HG03097 (cell line): ENCODE results near the gene ADAD1.
"Not testable (repeated sequence)": the region's sequence is repeated elsewhere in the genome, so short reads cannot be mapped to it uniquely, and the experiment has no call there.

ENCODE experiments used
- ATAC-seq: cut with Tn5 transposase; IDR thresholded peaks from one replicate; pipeline ENCODE4 v1.9.1; 2021; ENCODE audit not compliant: unreplicated experiment, low FRiP score

The ADAD1 gene

GRCh38 chr4:122378711-122379110 lies at the start of gene ADAD1:
TSS of gene ADAD1 (plus strand) at chr4:122379011. CDS start at chr4:122380070, 1,059 bp downstream.
- ATAC-seq: no peak

- no peak for ATAC-seq
Measured at GRCh38 chr4:122329876-122330565, 48.8 kb upstream of the ADAD1 start.

GRCh38 chr4:122331195-122331594 lies 47.6 kb upstream of the ADAD1 start:
- no peak for ATAC-seq

- ATAC-seq: no peak
Measured at GRCh38 chr4:122334828-122335227, 44.0 kb upstream of the ADAD1 start.

GRCh38 chr4:122341886-122342285 lies 36.9 kb upstream of the ADAD1 start:
- ATAC-seq: no peak

- ATAC-seq: no peak
Measured at GRCh38 chr4:122346036-122346435, 32.8 kb upstream of the ADAD1 start.

- ATAC-seq: no peak
Measured at GRCh38 chr4:122346503-122346902, 32.3 kb upstream of the ADAD1 start.

- no peak for ATAC-seq
Measured at GRCh38 chr4:122356317-122356808, 22.4 kb upstream of the ADAD1 start.

GRCh38 chr4:122360754-122361153 lies 18.1 kb upstream of the ADAD1 start:
- ATAC-seq: no peak

GRCh38 chr4:122364700-122365404 lies 14.0 kb upstream of the ADAD1 start:
- no peak for ATAC-seq

- not testable (repeated sequence) for ATAC-seq
Measured at GRCh38 chr4:122368786-122369185, 10.0 kb upstream of the ADAD1 start.

GRCh38 chr4:122377352-122377751 lies 1.5 kb upstream of the ADAD1 start:
- no peak for ATAC-seq

GRCh38 chr4:122379239-122379638 lies 428 bp downstream of the ADAD1 start:
- no peak for ATAC-seq

GRCh38 chr4:122383341-122383740 lies 4.5 kb downstream of the ADAD1 start:
- no peak for ATAC-seq

- ATAC-seq: no peak
Measured at GRCh38 chr4:122384245-122384644, 5.4 kb downstream of the ADAD1 start.

GRCh38 chr4:122393276-122393675 lies 14.5 kb downstream of the ADAD1 start:
- no peak for ATAC-seq

GRCh38 chr4:122403861-122404260 lies 25.1 kb downstream of the ADAD1 start:
- ATAC-seq: no peak

- no peak for ATAC-seq
Measured at GRCh38 chr4:122412547-122412946, 33.7 kb downstream of the ADAD1 start.

- no peak for ATAC-seq
Measured at GRCh38 chr4:122423246-122423645, 44.4 kb downstream of the ADAD1 start.

GRCh38 chr4:122431351-122431750 lies 52.5 kb downstream of the ADAD1 start:
- ATAC-seq: no peak

- ATAC-seq: no peak
Measured at GRCh38 chr4:122434285-122434684, 55.5 kb downstream of the ADAD1 start.

- no peak for ATAC-seq
Measured at GRCh38 chr4:122450847-122451246, 72.0 kb downstream of the ADAD1 start.
